PC-3 (cell line): ENCODE results near the gene CAMK2B.

Experiments
- CTCF ChIP-seq: fragments of 300-600 bp; sonication (generic); conservative IDR thresholded peaks from 2 replicates; pipeline ENCODE4 v1.5.1; 2017; ENCODE audit warnings: antibody characterized with exemption, low read depth, mild to moderate bottlenecking, low read length
- EZH2 ChIP-seq: fragments of 300-600 bp; sonication (generic); IDR thresholded peaks from one replicate; pipeline ENCODE4 v1.6.1; 2017; ENCODE audit warnings: antibody characterized with exemption, mild to moderate bottlenecking, low read length; ENCODE audit not compliant: unreplicated experiment

GRCh38 chr7:44240983-44241510 is 84.3 kb downstream of the CAMK2B start:
- peak; percentile 85 for TF ChIP-seq CTCF
- no peak for TF ChIP-seq EZH2
